Measurements from ENCODE around the gene ARHGEF6.

The ARHGEF6 gene

GRCh38 chrX:136780763-136781162, at the start of gene ARHGEF6:
TSS of gene ARHGEF6 (minus strand) at chrX:136780932. CDS start at chrX:136780882, 50 bp downstream.
- peaks cover 42% of the 10 kb centered on the region for H3K9me3 Mint-ChIP-seq
- no peak for TF ChIP-seq CTCF (IDR thresholded peaks at IDR 0.05)
- H3K36me3 Mint-ChIP-seq (ENCODE audit: low read depth), result no peaks in the 10 kb centered on the region
- H3K27ac Mint-ChIP-seq, result no peak within 1 kb of the TSS
- H3K27me3 Mint-ChIP-seq (ENCODE audit: low read depth, poor library complexity), result peaks cover 16% of the 10 kb centered on the region
- no peak within 1 kb of the TSS for H3K4me3 Mint-ChIP-seq
- no peak for DNase-seq
- no peaks in the 10 kb centered on the region for H3K4me1 Mint-ChIP-seq

- H3K4me3 Mint-ChIP-seq, result no peak overlapping the region
- no peak overlapping the region for H3K27ac Mint-ChIP-seq
- H3K4me1 Mint-ChIP-seq, result peaks cover 4% of the 10 kb centered on the region
- no peak for TF ChIP-seq CTCF (IDR thresholded peaks at IDR 0.05)
- H3K9me3 Mint-ChIP-seq, result peaks cover 53% of the 10 kb centered on the region
- no peak for DNase-seq
- H3K27me3 Mint-ChIP-seq (ENCODE audit: low read depth, poor library complexity), result no peaks in the 10 kb centered on the region
- H3K36me3 Mint-ChIP-seq (ENCODE audit: low read depth), result peaks cover 76% of the 10 kb centered on the region
Observed at GRCh38 chrX:136829413-136829812, 48.7 kb upstream of the ARHGEF6 start.

GRCh38 chrX:136828830-136829229, 48.1 kb upstream of the ARHGEF6 start:
- Mint-ChIP-seq H3K4me1 (peaks cover 4% of the 10 kb centered on the region), H3K27me3 (ENCODE audit: low read depth, poor library complexity) (no peaks in the 10 kb centered on the region), H3K9me3 (peaks cover 56% of the 10 kb centered on the region), H3K36me3 (ENCODE audit: low read depth) (peaks cover 71% of the 10 kb centered on the region), H3K27ac (no peak overlapping the region), H3K4me3 (no peak overlapping the region)
- TF ChIP-seq CTCF (IDR thresholded peaks at IDR 0.05), result no peak
- DNase-seq, result no peak

GRCh38 chrX:136827026-136827425, 46.3 kb upstream of the ARHGEF6 start:
- H3K27me3 Mint-ChIP-seq (ENCODE audit: low read depth, poor library complexity), result no peaks in the 10 kb centered on the region
- H3K36me3 Mint-ChIP-seq (ENCODE audit: low read depth), result peaks cover 66% of the 10 kb centered on the region
- H3K9me3 Mint-ChIP-seq, result peaks cover 54% of the 10 kb centered on the region
- H3K4me1 Mint-ChIP-seq, result peaks cover 4% of the 10 kb centered on the region
- no peak overlapping the region for H3K27ac Mint-ChIP-seq
- no peak overlapping the region for H3K4me3 Mint-ChIP-seq
- TF ChIP-seq CTCF (IDR thresholded peaks at IDR 0.05), result no peak
- no peak for DNase-seq

GRCh38 chrX:136825771-136826170, 45.0 kb upstream of the ARHGEF6 start:
- Mint-ChIP-seq H3K4me3 (no peak overlapping the region), H3K9me3 (peaks cover 60% of the 10 kb centered on the region)

More at GRCh38 chrX:136825771-136826170, 45.0 kb upstream of the ARHGEF6 start:
- H3K27ac Mint-ChIP-seq, result no peak overlapping the region
- H3K36me3 Mint-ChIP-seq (ENCODE audit: low read depth), result peaks cover 68% of the 10 kb centered on the region
- DNase-seq, result no peak
- no peaks in the 10 kb centered on the region for H3K27me3 Mint-ChIP-seq (ENCODE audit: low read depth, poor library complexity)
- TF ChIP-seq CTCF (IDR thresholded peaks at IDR 0.05), result no peak
- H3K4me1 Mint-ChIP-seq, result peaks cover 4% of the 10 kb centered on the region

Measured in nephron progenitor cell (in vitro differentiated cells).